NT2/D1 (cell line): ENCODE measurements around the gene CUL4B.

ENCODE experiments used
- DNase-seq: peaks from one replicate; pipeline ENCODE4 v3.0.0-alpha.2; 2011; ENCODE audit warnings: low read depth, low spot score
- H3K27me3 ChIP-seq: 2 replicates; pipeline ENCODE4 v1.6.0; 2011; ENCODE audit warnings: mild to moderate bottlenecking; ENCODE audit not compliant: insufficient read length, insufficient read depth
- H3K36me3 ChIP-seq: 2 replicates; pipeline ENCODE4 v1.6.1; 2011; ENCODE audit warnings: mild to moderate bottlenecking, low read length, mixed read lengths; ENCODE audit not compliant: insufficient read depth, insufficient read length
- H3K4me1 ChIP-seq: 2 replicates; pipeline ENCODE4 v1.5.1; 2011; ENCODE audit not compliant: insufficient read depth, insufficient read length
- H3K4me3 ChIP-seq: 2 replicates; pipeline ENCODE4 v1.5.1; 2011; ENCODE audit warnings: low read depth; ENCODE audit not compliant: insufficient read length
- H3K9ac ChIP-seq: 2 replicates; pipeline ENCODE4 v1.6.0; 2011; ENCODE audit warnings: low read depth; ENCODE audit not compliant: insufficient read length
- H3K9me3 ChIP-seq: 2 replicates; pipeline ENCODE4 v1.5.1; 2011; ENCODE audit warnings: mild to moderate bottlenecking, low read length; ENCODE audit not compliant: insufficient read depth
- SUZ12 ChIP-seq: IDR thresholded peaks from 2 replicates; pipeline ENCODE4 v1.6.1; 2011; ENCODE audit not compliant: insufficient read length, insufficient read depth; ENCODE audit errors: extremely low read depth
- YY1 ChIP-seq: IDR thresholded peaks from 2 replicates; pipeline ENCODE4 v1.6.1; 2011; ENCODE audit not compliant: insufficient read length, insufficient read depth
- ZNF274 ChIP-seq: IDR thresholded peaks from 2 replicates; pipeline ENCODE4 v1.6.1; 2011; ENCODE audit warnings: mild to moderate bottlenecking, low read depth, low read length

CUL4B gene

DNA sequence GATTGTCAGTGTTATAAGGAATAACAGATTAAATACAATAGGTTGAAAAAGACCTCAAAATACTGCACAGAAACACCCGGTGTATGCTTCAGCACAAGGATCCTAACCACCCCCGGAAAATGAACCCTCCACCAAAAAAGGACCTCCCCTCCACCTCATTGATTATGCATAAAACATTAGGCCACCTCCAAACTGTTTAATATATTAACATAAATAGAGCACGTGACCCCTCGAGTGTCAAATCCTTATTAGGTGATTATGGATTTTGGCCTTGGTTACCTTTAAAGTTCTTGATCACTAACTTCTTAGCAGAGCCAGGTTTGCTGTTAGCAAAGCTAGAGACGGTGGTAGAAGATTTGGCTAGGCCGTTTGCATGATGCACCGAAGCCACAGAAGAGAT is 958 bp downstream of the CUL4B start:
- Histone ChIP-seq H3K4me1 (peaks cover 3% of the 10 kb centered on the region), H3K27me3 (no peaks in the 10 kb centered on the region), H3K36me3 (peaks cover 22% of the 10 kb centered on the region), H3K9ac (peak overlapping the region; percentile 71), H3K9me3 (no peaks in the 10 kb centered on the region), H3K4me3 (peak overlapping the region; percentile 78)
- DNase-seq, result no peak
- TF ChIP-seq ZNF274 (no peak), YY1 (no peak), SUZ12 (no peak)

GRCh38 chrX:120556251-120556650 is 4.5 kb downstream of the CUL4B start:
- no peak for TF ChIP-seq YY1
- TF ChIP-seq ZNF274, result no peak
- no peak for TF ChIP-seq SUZ12

DNA sequence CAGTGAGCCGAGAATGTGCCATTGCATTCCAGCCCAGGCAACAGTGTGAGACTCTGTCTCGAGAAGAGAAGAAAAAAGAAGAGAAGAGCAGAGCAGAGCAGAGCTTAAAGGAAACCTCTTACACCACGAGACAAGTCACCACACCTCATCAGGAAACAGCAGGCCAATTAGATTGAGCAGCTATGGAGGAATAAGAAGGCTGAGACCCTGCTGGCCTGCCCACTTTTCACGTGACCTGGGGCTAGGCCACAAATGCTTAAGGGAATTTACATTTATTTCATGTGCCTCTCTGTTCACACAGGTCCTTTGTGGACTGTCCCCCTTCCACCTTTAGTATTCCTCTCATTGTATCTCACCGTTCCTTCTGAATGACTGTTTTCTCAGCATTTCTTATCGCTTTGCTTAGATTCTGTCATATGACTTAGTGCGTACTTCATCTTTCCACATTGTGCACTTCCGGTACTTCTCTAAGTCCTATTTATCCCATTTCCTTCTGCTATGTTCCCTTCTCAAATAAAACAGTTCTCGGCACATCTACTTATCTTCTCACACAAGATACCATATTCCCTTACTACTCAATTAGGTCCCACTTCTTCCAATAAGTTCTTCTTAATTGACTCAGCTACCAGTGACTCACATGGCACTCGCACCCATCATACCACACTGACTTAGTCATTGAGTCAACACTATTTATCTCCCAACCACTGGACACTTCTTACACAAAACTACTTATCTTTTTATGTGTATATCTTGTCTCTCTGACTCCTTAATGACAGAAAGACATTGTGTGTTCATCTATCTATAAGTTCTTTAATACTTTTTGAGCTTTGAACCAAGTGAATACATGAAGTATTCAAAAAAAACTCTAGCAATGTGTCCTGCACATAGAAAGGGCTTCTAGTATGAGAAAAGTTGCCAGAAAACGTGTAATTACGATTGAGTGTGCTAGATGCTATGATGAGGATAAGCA is 11.0 kb downstream of the CUL4B start:
- Histone ChIP-seq H3K9ac (no peak overlapping the region), H3K4me3 (no peak overlapping the region), H3K27me3 (no peaks in the 10 kb centered on the region), H3K9me3 (no peaks in the 10 kb centered on the region), H3K4me1 (no peaks in the 10 kb centered on the region), H3K36me3 (peaks cover 12% of the 10 kb centered on the region)
- DNase-seq, result no peak
- TF ChIP-seq YY1, result no peak
- no peak for TF ChIP-seq SUZ12
- no peak for TF ChIP-seq ZNF274

More at GRCh38 chrX:120556251-120556650, 4.5 kb downstream of the CUL4B start:
- Histone ChIP-seq H3K36me3 (peaks cover 27% of the 10 kb centered on the region), H3K4me1 (no peaks in the 10 kb centered on the region), H3K27me3 (no peaks in the 10 kb centered on the region), H3K9me3 (no peaks in the 10 kb centered on the region), H3K4me3 (no peak overlapping the region), H3K9ac (no peak overlapping the region)
- DNase-seq, result no peak

DNA sequence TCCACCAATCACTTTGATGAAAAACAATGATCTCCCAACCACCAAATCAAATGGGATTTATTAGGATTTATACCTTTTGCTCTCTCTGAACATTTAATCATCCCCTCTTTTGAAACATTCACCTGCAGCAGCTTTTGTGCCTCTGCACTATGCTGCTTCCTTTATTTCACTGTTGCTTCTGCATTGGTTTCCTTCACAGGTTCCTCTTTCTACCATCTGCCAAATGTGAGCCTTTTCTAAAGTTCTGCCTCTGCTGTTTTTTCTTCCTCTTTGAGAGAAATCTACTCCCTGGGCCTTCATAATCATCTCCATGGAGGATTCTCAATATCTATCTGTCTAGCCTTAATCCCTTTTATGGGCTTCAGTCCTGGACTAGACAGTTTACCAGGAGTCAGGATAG is 24.7 kb downstream of the CUL4B start:
- H3K9me3 ChIP-seq, result no peaks in the 10 kb centered on the region
- H3K4me3 ChIP-seq, result no peak overlapping the region
- TF ChIP-seq ZNF274, result no peak
- TF ChIP-seq SUZ12, result no peak
- no peak for TF ChIP-seq YY1
- no peak overlapping the region for H3K9ac ChIP-seq
- peaks cover 71% of the 10 kb centered on the region for H3K36me3 ChIP-seq
- no peak for DNase-seq
- no peaks in the 10 kb centered on the region for H3K4me1 ChIP-seq
- no peaks in the 10 kb centered on the region for H3K27me3 ChIP-seq

GRCh38 chrX:120534413-120535205 is 26.2 kb downstream of the CUL4B start:
- no peaks in the 10 kb centered on the region for H3K9me3 ChIP-seq
- no peak for DNase-seq
- H3K36me3 ChIP-seq, result peaks cover 66% of the 10 kb centered on the region
- no peak overlapping the region for H3K4me3 ChIP-seq
- no peak overlapping the region for H3K9ac ChIP-seq
- H3K4me1 ChIP-seq, result no peaks in the 10 kb centered on the region
- no peaks in the 10 kb centered on the region for H3K27me3 ChIP-seq
- no peak for TF ChIP-seq YY1

GRCh38 chrX:120522820-120523219 is 37.9 kb downstream of the CUL4B start:
- H3K9me3 ChIP-seq, result no peaks in the 10 kb centered on the region
- no peak for DNase-seq
- no peak overlapping the region for H3K4me3 ChIP-seq
- no peak overlapping the region for H3K9ac ChIP-seq
- no peak for TF ChIP-seq SUZ12
- no peak for TF ChIP-seq YY1
- no peak for TF ChIP-seq ZNF274
- H3K36me3 ChIP-seq, result peaks cover 6% of the 10 kb centered on the region
- no peaks in the 10 kb centered on the region for H3K27me3 ChIP-seq
- no peaks in the 10 kb centered on the region for H3K4me1 ChIP-seq

GRCh38 chrX:120517936-120518335 is 42.8 kb downstream of the CUL4B start:
- Histone ChIP-seq H3K9ac (no peak overlapping the region), H3K9me3 (no peaks in the 10 kb centered on the region), H3K36me3 (no peaks in the 10 kb centered on the region), H3K27me3 (no peaks in the 10 kb centered on the region), H3K4me3 (no peak overlapping the region), H3K4me1 (no peaks in the 10 kb centered on the region)
- TF ChIP-seq SUZ12 (no peak), YY1 (no peak), ZNF274 (no peak)
- no peak for DNase-seq
